Colon (tissue), 2 donors: ENCODE measurements around the gene CACNG1.

ENCODE experiments used
- FAIRE-seq: peaks from 2 replicates; lab custom pipeline; 2012; peaks lifted over from hg19 to GRCh38; lab: Jason Lieb, UNC
- donor health status: control.
- donor health status: control.

CACNG1 gene, protein sequence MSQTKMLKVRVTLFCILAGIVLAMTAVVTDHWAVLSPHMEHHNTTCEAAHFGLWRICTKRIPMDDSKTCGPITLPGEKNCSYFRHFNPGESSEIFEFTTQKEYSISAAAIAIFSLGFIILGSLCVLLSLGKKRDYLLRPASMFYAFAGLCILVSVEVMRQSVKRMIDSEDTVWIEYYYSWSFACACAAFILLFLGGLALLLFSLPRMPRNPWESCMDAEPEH

DNA sequence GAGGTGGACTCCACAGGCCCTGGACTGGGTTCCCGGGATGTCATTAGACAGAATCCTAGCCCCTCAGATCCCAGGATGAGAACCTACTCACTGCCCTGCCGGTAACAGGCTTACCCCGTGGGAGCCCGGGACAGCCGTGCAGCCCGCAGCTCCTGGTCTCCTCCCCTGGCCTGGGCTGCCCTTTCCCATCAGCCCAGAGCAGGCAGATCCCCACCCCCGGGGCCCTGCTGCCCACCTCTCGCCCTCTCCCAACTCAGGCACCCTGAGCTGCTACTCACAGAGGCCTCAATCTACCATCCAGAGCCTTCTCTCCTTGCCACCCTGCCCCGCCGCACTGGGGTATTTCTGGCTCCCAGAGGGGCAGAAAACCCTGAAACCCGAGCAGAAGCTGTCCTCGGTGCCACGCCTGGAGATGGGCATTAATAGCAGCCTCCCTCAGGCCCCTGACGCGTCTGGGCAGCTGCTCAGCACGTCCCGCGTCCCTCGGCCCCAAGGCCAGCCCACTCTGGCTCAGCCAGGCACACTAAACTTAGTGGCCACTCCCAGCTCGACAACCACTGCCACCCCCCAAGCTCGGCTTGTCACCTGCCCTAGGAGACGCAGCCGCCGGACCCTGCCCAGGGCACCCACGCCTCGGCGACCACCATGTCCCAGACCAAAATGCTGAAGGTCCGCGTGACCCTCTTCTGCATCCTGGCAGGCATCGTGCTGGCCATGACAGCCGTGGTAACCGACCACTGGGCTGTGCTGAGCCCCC lies at the start of gene CACNG1:
CACNG1 (plus strand) TSS at position 539 of the 757 bp plus-strand sequence; CDS start at position 646, 107 bp downstream.
- FAIRE-seq, result no peak

GRCh38 chr17:66994930-66995535 lies 49.3 kb upstream of the CACNG1 start:
- no peak for FAIRE-seq

- no peak for FAIRE-seq
Observed at GRCh38 chr17:66995944-66996343, 48.4 kb upstream of the CACNG1 start.

DNA sequence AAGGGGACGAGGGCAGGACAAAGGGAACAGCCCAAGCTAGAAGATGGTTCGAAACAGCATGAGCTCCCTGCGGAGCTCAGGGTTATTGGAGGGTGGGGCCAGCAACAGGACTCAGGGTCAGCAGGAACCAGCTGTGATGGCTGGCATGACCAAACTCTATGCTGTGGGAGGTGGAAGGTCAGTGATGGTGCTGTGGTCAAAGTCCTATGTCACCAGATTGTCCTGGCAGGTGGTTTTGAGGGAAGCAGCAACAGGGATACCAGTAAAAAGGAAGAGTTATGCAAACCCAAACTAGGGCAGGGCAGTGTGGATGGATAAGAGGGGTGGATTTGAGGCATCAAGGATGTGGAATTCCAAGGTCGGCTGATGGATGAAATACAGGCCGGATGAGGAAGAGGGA lies 47.4 kb upstream of the CACNG1 start:
- no peak for FAIRE-seq

DNA sequence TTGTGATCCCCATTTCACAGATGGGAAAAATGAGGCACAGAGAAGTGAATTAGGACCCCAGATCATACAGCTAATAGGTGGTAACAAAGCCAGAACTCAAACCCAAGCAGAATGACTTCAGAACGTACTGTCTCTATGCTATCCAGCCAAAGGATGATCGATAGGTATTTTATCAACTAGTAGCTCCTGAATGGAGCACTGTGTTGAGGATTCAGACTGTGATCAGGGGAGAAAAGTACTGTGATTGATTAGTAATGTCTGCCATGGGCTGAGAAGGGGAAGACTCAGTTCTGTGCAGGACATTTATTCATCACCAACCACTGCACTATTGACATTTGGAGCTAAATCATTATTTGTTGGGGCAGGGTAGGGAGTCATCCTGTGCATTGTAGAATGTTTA lies 41.1 kb upstream of the CACNG1 start:
- FAIRE-seq, result no peak

- no peak for FAIRE-seq
Observed at GRCh38 chr17:67004181-67004580, 40.2 kb upstream of the CACNG1 start.

GRCh38 chr17:67007266-67007665 lies 37.1 kb upstream of the CACNG1 start:
- FAIRE-seq, result no peak

DNA sequence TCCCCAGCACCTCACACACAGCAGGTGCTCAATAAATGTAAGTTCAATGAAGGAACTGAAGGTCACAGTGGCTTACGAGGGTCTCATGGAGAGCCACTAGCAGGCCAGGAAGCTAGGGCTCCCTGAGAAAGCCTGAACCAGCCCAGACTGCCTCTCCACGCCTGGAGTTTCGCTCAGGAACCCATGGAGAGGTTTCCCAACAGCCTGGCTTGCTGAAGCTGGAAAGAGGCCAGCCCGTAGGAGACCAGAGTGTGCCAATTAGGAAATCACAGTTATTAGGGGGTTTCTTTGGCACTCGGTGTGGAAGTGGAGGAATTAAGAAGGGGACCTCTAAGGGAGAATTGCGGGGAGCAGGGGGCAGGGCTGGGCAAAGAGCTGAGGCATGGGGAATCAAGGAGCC lies 36.3 kb upstream of the CACNG1 start:
- no peak for FAIRE-seq

- FAIRE-seq, result no peak
Observed at GRCh38 chr17:67011527-67012175, 32.7 kb upstream of the CACNG1 start.

DNA sequence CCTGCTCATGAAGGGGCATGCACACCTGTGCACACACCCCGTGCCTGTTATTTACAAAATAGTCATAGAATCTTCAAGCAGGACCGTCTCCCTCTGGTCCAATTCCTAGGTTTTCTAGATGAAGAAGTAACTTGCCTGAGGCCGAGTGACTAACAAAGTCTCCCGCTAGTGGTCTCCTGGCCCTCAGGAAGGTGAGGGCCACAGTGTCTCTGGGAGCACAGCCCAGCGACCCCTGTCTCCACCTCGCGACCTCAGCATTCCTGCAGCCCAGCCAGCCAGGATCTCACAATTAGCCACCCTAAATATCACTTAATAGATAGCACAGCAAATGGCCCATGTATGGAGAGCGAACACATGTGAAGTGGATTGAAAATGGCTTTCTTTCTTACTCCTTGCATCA lies 30.5 kb upstream of the CACNG1 start:
- no peak for FAIRE-seq

DNA sequence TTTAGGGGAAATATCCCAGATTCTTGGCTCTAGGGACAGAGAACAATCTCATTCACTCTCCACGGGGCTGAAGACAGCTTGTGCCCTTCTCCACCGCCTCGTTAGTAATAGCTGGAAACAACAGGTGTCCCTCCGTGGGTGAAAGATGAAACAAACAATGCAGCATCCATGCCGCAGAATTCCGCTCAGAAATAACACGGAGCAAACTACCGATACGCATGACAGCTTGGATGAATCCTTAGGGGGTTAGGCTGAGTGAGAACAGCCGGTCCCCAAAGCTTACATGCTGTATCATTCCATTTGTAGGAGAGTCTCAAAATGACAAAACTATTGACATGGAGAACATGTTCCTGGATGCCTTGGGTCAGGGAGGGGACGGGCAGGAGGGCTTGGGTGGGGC lies 29.4 kb upstream of the CACNG1 start:
- FAIRE-seq, result no peak

- FAIRE-seq, result no peak
Observed at GRCh38 chr17:67016039-67016762, 28.2 kb upstream of the CACNG1 start.

DNA sequence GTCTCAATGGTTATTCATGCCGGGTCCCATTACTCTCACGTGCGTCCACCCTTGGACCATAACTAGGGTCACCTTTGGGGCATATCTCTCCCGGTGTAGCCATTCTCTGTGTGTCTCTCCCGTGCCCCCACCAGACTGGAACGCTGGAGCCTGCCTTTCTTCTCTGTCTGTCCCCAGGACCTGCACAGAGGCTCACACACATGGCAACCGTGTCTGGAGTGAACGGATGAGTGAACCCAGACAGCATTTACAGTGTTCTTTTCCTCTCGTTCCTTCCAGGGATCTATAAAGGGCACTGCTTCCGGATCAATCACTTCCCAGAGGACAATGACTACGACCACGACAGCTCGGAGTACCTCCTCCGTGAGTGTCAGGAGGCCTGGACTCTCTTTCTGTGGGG lies 26.4 kb upstream of the CACNG1 start:
- no peak for FAIRE-seq

GRCh38 chr17:67018471-67019434 lies 25.6 kb upstream of the CACNG1 start:
- no peak for FAIRE-seq

DNA sequence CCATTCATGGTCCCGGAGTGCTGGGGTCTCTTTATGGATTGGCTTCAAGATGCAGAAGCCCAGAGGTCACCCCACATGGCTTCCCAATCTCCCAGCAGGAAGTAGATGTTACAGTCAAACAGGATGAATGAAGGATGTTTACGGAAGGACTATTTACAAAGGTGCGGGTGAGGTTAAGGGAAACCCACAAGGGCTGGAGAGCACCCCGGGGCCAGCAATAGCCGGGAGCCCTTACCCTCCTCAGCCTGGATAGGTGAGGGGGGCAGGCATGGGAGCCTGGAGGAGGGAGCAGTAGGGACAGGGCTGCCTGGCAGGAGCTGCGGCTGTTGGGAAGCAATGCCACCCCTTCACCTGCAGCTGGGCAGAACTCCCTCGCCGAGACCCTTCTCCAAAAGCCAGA lies 24.5 kb upstream of the CACNG1 start:
- FAIRE-seq, result no peak

DNA sequence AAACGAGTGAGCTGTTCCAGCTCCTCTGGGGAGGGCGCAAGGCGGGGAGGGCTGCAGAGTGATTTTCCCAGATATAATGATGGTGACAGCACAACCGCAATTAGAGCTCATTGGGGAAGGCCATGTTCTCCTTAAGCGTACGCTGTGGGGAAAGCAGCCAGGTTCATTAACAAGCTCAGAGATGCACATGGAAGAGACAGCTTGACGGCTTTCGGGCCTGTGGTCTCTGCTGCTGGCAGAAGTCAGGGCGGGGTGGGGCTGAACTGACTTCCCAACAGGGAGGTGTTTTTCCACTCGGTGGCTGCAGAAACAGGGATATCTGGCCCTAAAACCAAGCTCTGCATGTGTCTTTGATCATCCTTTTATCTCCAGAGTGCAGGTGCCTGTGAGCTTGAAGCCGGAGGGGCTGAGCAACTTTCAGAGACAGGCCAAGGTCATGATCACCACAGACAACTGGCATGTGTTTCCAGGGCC lies 24.0 kb upstream of the CACNG1 start:
- FAIRE-seq, result no peak

- no peak for FAIRE-seq
Observed at GRCh38 chr17:67021196-67021595, 23.2 kb upstream of the CACNG1 start.

DNA sequence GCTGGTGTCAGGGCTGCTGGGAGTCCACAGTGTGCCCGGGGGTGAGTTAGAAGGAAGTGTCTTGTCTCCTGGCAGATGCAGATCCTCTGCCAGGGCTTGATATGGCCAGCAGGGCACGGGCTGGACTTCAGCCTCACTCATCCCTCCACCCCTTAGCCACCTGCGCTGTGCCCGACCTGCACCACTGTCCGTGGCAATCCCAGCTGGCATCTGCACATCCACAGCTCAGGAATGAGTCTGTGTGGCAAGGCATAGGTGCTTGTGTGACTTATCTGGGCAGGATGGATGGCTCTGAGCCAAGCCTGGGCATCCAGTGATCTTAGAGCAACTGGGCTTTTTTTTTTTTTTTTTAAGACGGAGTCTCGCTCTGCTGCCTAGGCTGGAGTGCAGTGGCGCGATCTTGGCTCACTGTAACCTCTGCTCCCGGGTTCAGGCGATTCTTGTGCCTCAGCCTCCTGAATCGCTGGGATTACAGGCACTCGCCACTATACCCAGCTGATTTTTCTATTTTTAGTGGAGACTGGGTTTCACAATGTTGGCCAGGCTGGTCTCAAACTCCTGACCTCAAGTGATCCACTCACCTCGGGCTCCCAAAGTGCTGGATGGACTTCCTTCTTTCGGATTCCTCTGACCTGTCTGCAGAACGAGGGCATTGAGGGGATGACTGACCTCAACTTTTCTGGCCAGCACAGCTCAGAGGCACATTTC lies 22.5 kb upstream of the CACNG1 start:
- FAIRE-seq, result no peak

DNA sequence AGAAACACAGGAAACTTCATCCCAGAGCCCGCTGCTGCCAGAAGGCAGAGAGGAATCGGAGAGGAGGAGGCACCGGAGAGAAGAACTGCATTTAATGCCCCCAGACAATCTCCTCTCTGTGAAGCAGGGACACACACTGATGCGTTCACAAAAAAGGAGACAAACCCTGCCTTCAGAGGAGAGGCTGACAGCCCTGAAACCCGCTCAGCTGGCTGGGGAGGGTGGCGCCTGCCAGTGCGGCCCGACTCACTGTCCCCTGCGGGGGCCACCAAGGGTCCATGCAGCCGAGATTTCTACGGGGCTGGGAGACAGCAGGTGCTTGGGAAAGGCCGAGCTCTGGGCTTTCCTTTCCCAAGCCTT lies 21.9 kb upstream of the CACNG1 start:
- FAIRE-seq, result no peak

GRCh38 chr17:67024736-67025135 lies 19.6 kb upstream of the CACNG1 start:
- no peak for FAIRE-seq
